Panc1 (cell line): ENCODE results near the gene SDSL. TPM values are rescaled to one million over a fixed set of nuclear protein-coding genes. Genes with fewer than 3 reads are reported as not detected.

Experiments used
- ATAC-seq: fragments of 200-7000 bp; cut with Tn5 transposase; 2 replicates; pipeline ENCODE4 v1.9.1; 2020; ENCODE audit warnings: mild to moderate bottlenecking, moderate library complexity
- BruUV-seq: library from RNA; stranded (reverse); fragments of 400-500 nt; replicated peaks from 2 replicates; lab custom pipeline; 2021; lab: Mats Ljungman, UMichigan
- CTCF ChIA-PET: fragments of 300-600 bp; sonication (Branson Sonifier 250); formaldehyde crosslinking; loops from one replicate; lab custom pipeline; 2022; ENCODE audit warnings: antibody characterized with exemption; lab: Charles Lee
- POLR2A ChIA-PET: fragments of 300-600 bp; sonication (Branson Sonifier 250); formaldehyde crosslinking; loops from one replicate; lab custom pipeline; 2022; ENCODE audit warnings: antibody characterized with exemption; lab: Charles Lee
- DNase-seq: peaks from one replicate; pipeline ENCODE4 v3.0.0-alpha.2; 2010; ENCODE audit warnings: low read depth, low spot score
- H3K27ac ChIP-seq: 2 replicates; pipeline ENCODE4 v1.5.1; 2011; ENCODE audit warnings: mild to moderate bottlenecking, low read length, inconsistent platforms
- H3K27me3 ChIP-seq: fragments of 200-500 bp; sonication (Bioruptor generic); 2 replicates; pipeline ENCODE4 v1.6.0; 2014; ENCODE audit warnings: low read length, inconsistent platforms; ENCODE audit not compliant: control insufficient read depth, insufficient read depth
- H3K36me3 ChIP-seq: fragments of 200-500 bp; sonication (Bioruptor generic); 2 replicates; pipeline ENCODE4 v1.5.1; 2014; ENCODE audit warnings: inconsistent platforms, mild to moderate bottlenecking, low read length, moderate library complexity; ENCODE audit not compliant: control insufficient read depth, insufficient read depth
- H3K4me1 ChIP-seq: 2 replicates; pipeline ENCODE4 v1.5.1; 2011; ENCODE audit warnings: inconsistent platforms, mild to moderate bottlenecking, low read length, moderate library complexity; ENCODE audit not compliant: control insufficient read depth, insufficient read depth
- H3K4me3 ChIP-seq, 2 experiments: 2 replicates each; pipeline ENCODE4 v1.5.1; 2011 to 2012; ENCODE audit warnings: low read depth in 2 of 2, low read length in 2 of 2, mild to moderate bottlenecking in 2 of 2, inconsistent platforms in 1 of 2, moderate library complexity in 1 of 2
- H3K9me3 ChIP-seq: fragments of 200-500 bp; sonication (Bioruptor generic); 2 replicates; pipeline ENCODE4 v1.5.1; 2014; ENCODE audit warnings: low read depth, mild to moderate bottlenecking, inconsistent platforms, low read length, moderate library complexity; ENCODE audit not compliant: control insufficient read depth, insufficient read depth
- CTCF ChIP-seq: fragments of 450-650 bp; IDR thresholded peaks from 2 replicates; pipeline ENCODE4 v1.5.1; 2017; ENCODE audit warnings: mild to moderate bottlenecking
- POLR2AphosphoS5 ChIP-seq: IDR thresholded peaks from 2 replicates; pipeline ENCODE4 v1.6.1; 2012; ENCODE audit warnings: mild to moderate bottlenecking, low read depth, low read length, moderate library complexity
- SIN3A ChIP-seq: IDR thresholded peaks from 2 replicates; pipeline ENCODE4 v1.6.1; 2012; ENCODE audit warnings: low read depth, mild to moderate bottlenecking, low read length, moderate library complexity, borderline replicate concordance; ENCODE audit not compliant: insufficient read depth
- TCF7L2 ChIP-seq: IDR thresholded peaks from 2 replicates; pipeline ENCODE4 v1.6.1; 2011; ENCODE audit warnings: mild to moderate bottlenecking, low read depth, low read length, inconsistent platforms
- in situ Hi-C: cut with HindIII; loops from 2 replicates; pipeline ENCODE4 v1.10.0; 2016; ENCODE audit warnings: low sequenced_read_pairs, low pct_unique_long_range_greater_than_20kb
- intact Hi-C: fragments of 100-400 bp; cut with micrococcal nuclease; formaldehyde crosslinking; loops from one replicate; pipeline ENCODE4 v1.10.0; 2022; ENCODE audit not compliant: unreplicated experiment
- total RNA-seq: library from RNA; stranded (reverse); gene quantifications from one replicate; pipeline ENCODE4 v1.2.1, GENCODE V29; 2021; ENCODE audit not compliant: unreplicated experiment
- TF ChIP-seq, protein P1 (sequence below), 2 experiments: IDR thresholded peaks; 2 replicates each; pipeline ENCODE4 v1.6.1; 2011 to 2012; ENCODE audit warnings: low read depth in 2 of 2, control low read depth in 1 of 2, low read length in 1 of 2, mild to moderate bottlenecking in 1 of 2, moderate library complexity in 1 of 2; ENCODE audit not compliant: insufficient read depth in 1 of 2

Gene SDSL
- total RNA-seq, 1 experiment from 2014 or later, result 5.8 TPM

GRCh38 chr12:113469224-113469948 lies 47.2 kb downstream of the SDSL start:
- ChIA-PET CTCF (interaction anchor here (0.7 kb wide), 1 partner anchor 491 kb away, joined by 12 read pairs; no protein-coding TSS in a partner anchor), POLR2A (no interaction called here)
- H3K36me3 ChIP-seq, result no peaks in the 10 kb centered on the region
- DNase-seq, result no peak
- intact Hi-C loops (no loop called here), in situ Hi-C loops (no loop called here)
- H3K27ac ChIP-seq, result no peak overlapping the region
- H3K9me3 ChIP-seq, result no peaks in the 10 kb centered on the region
- ATAC-seq, result no peak
- H3K27me3 ChIP-seq, result peaks cover 63% of the 10 kb centered on the region
- no peak overlapping the region for H3K4me3 ChIP-seq
- H3K4me1 ChIP-seq, result peaks cover 18% of the 10 kb centered on the region
- no peak for TF ChIP-seq TCF7L2
- TF ChIP-seq, protein P1, sequence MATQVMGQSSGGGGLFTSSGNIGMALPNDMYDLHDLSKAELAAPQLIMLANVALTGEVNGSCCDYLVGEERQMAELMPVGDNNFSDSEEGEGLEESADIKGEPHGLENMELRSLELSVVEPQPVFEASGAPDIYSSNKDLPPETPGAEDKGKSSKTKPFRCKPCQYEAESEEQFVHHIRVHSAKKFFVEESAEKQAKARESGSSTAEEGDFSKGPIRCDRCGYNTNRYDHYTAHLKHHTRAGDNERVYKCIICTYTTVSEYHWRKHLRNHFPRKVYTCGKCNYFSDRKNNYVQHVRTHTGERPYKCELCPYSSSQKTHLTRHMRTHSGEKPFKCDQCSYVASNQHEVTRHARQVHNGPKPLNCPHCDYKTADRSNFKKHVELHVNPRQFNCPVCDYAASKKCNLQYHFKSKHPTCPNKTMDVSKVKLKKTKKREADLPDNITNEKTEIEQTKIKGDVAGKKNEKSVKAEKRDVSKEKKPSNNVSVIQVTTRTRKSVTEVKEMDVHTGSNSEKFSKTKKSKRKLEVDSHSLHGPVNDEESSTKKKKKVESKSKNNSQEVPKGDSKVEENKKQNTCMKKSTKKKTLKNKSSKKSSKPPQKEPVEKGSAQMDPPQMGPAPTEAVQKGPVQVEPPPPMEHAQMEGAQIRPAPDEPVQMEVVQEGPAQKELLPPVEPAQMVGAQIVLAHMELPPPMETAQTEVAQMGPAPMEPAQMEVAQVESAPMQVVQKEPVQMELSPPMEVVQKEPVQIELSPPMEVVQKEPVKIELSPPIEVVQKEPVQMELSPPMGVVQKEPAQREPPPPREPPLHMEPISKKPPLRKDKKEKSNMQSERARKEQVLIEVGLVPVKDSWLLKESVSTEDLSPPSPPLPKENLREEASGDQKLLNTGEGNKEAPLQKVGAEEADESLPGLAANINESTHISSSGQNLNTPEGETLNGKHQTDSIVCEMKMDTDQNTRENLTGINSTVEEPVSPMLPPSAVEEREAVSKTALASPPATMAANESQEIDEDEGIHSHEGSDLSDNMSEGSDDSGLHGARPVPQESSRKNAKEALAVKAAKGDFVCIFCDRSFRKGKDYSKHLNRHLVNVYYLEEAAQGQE (IDR thresholded peaks at IDR 0.05; ENCODE audit: insufficient read depth in 1 of 2, low read depth in 2 of 2, low read length in 1 of 2), result no peak
- no peak for TF ChIP-seq CTCF
- TF ChIP-seq POLR2AphosphoS5, result no peak
- no peak for TF ChIP-seq SIN3A
- BruUV-seq, result no TSS peak

DNA sequence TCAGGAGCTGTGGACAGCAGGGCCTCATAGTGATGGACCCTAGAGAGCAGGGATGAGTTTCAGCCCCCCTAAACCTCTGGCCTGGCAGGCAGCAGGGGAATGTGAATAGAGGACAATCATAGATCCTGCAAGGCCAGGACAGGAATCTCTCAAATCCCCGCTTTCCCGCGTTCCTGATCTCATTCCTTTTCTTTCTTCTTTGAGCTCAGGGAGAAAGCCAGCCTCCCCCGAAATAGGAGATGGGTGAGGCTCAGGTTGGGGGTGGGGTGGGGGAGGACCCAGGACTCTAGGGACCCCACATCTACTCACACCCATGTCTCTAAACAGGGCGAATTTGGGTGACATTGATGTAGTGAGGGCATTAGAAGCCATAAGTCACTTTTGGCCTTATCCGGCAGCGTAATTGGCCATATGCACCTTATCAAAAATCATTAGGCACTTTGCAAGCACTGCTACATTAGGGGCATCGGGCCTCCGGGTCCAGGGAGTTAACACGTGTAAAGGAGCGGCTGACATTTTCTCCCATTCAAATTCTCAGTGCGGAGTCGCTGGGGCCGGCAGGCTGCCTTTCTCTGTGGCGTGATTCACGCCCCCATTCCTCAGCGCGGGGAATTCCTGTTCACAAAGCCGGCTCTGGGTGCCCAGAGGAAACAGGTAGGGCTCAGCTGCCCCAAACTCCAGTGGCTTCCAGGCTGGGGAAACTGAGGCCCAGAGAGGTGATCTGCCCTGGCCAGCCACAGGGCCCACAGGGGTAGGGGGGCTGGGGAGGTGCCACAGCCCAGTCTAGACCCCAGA lies 48.0 kb downstream of the SDSL start:
- no peaks in the 10 kb centered on the region for H3K9me3 ChIP-seq
- CTCF ChIA-PET, result interaction anchor here (0.7 kb wide), 1 partner anchor 490 kb away, joined by 12 read pairs; no protein-coding TSS in a partner anchor
- peaks cover 13% of the 10 kb centered on the region for H3K4me1 ChIP-seq
- ATAC-seq (no peak), DNase-seq (no peak)
- H3K4me3 ChIP-seq, result no peak overlapping the region
- no peak overlapping the region for H3K27ac ChIP-seq
- no peaks in the 10 kb centered on the region for H3K36me3 ChIP-seq
- BruUV-seq, result no TSS peak
- TF ChIP-seq TCF7L2 (no peak), POLR2AphosphoS5 (no peak), SIN3A (no peak), CTCF (no peak)
- TF ChIP-seq, protein P1 (IDR thresholded peaks at IDR 0.05; ENCODE audit: insufficient read depth in 1 of 2, low read depth in 2 of 2, low read length in 1 of 2), result no peak
- in situ Hi-C loops (no loop called here), intact Hi-C loops (no loop called here)
- POLR2A ChIA-PET, result no interaction called here
- H3K27me3 ChIP-seq, result peaks cover 63% of the 10 kb centered on the region
